HG03025 (cell line): Measurements from ENCODE around the gene TLK1.

ENCODE experiments used
- ATAC-seq: cut with Tn5 transposase; IDR thresholded peaks from one replicate; pipeline ENCODE4 v1.9.1; 2021; ENCODE audit warnings: mild to moderate bottlenecking, moderate library complexity; ENCODE audit not compliant: unreplicated experiment, low FRiP score

The TLK1 gene

DNA sequence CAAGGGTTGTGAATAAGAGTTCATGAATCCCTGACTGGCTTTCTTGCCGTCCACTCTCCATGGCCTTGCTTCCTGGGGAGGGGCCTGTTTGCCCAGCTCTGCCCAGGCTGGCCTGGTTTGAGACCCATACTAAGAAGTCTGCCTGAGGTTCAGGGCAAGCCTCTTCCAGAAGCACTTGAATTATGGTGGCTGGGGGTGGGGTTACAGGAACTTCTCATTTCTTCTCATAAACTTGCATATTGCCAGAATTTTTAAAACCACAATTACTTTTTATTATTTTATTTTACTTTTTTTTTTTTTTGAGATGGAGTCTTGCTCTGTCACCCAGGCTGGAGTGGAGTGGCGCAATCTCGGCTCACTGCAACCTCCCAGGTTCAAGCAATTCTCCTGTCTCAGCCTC is 189.6 kb downstream of the TLK1 start:
- no peak for ATAC-seq

GRCh38 chr2:170969872-170970496 is 190.7 kb downstream of the TLK1 start:
- ATAC-seq: no peak

DNA sequence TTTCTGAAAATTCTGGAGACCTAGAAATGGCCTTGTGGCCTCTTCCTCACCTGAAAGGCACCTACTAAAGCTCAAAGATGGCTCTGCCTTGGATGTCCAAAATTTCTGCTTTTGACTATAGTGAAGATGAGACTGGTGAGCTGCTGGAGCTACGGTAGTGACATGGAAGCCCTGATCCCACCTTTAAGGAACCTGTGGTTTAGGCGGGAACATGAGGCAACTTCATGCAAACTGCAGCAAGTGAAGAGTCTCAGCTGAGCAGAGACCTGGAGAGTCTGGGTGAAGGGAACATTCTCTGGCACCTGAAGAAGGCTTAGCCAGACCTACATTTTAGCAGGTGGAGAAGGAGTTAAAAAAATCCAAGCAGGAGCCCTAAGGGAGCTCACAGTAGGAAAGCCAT is 191.7 kb downstream of the TLK1 start:
- ATAC-seq: no peak

DNA sequence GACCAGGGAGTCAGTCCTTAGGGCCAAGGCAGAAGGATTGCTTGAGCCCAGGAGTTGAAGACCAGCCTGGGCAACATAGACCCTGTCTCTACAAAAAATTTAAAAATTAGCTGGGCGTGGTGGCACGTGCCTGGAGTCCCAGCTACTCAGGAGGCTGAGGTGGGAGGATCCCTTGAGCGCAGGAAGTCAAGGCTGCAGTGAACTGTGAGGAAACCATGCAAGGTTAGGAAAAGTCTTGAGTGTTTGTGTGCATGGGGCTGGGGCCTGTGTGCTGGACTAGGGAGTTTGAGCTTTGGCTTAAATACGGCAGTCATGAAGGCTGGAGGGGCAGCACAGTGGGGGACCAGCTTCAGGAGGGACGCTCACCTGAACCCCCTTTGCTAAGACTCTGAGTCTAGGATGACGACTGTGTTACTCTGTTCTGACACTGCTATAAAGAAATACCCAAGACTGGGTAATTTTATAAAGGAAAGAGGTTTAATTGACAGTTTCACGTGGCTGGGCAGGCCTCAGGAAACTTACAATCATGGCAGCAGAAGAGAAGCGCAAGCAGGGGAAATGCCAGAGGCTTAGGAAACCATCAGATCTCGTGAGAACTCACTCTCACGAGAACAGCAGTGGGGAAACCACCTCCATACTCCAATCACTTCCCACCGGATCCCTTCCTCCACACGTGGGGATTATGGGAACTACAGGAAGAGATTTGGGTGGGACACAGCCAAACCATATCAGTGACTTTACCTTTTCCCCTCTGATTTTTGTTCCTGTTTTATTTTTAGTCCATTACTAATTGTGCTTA is 192.3 kb downstream of the TLK1 start:
- ATAC-seq: no peak

DNA sequence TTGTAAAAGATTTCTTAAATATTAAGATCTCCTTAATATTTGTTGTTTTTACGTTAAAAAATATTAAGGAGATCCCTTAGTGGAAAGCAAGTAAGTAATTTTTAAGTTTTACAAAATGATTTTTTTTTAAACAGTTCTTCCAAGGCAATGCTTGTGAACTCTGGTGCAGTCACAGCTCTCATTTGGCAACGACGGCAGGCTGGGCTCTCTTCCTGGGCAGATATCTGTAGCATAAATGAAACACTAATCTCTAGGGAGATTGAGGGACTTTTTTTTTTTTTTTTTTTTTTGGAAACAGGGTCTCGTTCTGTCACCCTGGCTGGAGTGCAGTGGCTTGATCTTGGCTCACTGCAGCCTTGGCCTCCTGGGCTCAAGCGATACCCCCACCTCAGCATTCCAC is 193.1 kb downstream of the TLK1 start:
- no peak for ATAC-seq

DNA sequence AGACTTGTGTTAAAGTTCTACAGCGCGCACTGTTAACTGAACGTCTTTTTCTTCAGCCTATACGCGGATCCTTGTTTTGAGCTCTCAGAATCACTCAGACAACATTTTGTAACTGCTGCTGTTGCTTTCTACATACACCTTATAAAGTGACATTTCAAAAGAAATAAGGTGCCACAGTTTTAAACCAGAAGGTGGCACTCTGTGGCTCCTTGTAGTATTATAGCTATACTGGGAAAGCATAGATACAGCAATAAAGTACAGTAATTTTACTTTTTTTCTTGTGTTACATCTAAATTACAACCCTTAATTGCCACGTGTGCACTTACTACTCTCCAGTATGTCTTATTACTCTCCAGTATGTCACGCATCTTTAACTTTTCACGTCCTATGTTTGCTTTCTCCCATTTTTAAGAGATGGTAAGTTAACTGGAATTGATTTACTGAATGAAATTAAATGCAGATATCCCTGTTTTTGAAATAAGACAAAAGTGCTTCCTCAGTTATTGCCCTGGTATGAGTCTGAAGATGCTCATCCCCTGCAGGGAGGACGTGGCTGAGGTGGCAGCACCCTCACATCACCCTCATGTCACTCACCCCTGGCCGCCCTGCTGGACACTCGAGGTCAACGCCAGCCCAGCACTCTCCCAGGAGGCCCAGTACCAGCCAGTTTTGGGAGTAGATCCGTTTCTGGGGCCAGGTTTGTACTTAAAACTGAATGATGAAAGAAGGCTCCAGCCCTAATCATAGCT is 193.9 kb downstream of the TLK1 start:
- ATAC-seq: no peak

- no peak for ATAC-seq
These were observed 195.1 kb downstream of the TLK1 start for GRCh38 chr2:170965446-170966225.

DNA sequence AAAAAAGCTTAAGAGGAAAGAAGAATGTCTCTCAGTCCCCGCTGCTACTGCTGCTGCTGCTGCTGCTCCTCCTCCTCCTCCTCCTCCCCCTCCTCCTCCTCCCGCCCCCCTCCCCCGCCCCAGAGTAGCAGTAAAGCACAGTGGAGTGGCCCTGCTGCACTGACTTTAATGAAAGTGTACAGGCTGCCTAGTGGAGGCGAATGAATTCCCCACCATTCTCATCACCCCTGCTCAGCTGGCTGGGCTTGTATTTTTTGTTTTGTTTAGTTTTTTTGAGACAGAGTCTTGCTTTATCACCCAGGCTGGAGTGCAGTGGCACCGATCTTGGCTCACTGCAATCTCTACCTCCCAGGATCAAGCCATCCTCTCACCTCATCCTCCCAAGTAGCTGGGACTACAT is 197.3 kb downstream of the TLK1 start:
- ATAC-seq: no peak

DNA sequence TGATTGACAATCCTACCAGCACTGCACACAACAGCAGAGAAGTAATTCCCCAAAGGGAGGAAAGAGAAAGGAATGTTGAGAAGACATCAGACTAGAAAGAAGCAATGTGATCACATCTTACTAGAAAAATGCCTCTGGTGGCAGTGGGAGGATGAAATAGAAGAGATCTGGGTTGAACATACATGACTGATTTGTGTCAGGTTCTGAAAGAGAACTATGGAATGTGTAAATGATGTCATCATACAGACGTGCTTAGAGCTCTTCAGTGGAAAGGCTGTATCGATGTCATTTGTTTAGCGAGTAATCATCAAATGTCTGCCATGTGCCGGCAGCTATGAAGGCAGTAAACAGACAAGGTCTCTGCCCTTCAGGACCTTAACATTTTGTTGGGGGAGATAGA is 206.8 kb downstream of the TLK1 start:
- ATAC-seq: no peak

- peak; percentile 85 for ATAC-seq
These were observed 210.4 kb downstream of the TLK1 start for GRCh38 chr2:170950221-170950761.

GRCh38 chr2:170949415-170949814 is 211.3 kb downstream of the TLK1 start:
- ATAC-seq: no peak

DNA sequence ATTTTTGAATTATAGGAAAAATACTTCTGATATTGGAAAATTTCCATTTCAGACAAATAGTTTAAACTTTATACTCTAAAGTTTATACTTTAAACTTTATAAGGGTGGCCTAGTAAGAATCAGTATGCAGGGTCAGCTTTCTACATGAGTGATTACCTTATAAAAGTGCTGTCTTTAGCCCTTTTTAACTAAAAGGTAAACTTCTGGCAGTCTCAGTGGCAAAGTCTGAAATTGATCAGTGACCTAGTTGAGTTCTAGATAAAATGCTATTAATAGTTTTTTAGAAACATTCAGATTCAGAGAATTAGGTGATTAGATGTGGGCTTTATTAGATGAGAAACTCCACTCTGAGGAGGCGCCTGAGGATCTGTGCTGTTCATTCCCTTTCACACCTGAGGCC is 216.1 kb downstream of the TLK1 start:
- ATAC-seq: no peak

- ATAC-seq: no peak
These were observed 217.1 kb downstream of the TLK1 start for GRCh38 chr2:170943596-170943995.

- ATAC-seq: no peak
These were observed 217.7 kb downstream of the TLK1 start for GRCh38 chr2:170943041-170943440.

GRCh38 chr2:170942615-170943014 is 218.1 kb downstream of the TLK1 start:
- ATAC-seq: no peak
